Measurements from ENCODE around the gene CC2D1B. TPM values are rescaled to one million over a fixed set of nuclear protein-coding genes. Genes with fewer than 3 reads are reported as not detected.

CC2D1B gene
- total and polyA plus RNA-seq, 4 donors: 7.6 to 36.0 (median 25.1) TPM

DNA sequence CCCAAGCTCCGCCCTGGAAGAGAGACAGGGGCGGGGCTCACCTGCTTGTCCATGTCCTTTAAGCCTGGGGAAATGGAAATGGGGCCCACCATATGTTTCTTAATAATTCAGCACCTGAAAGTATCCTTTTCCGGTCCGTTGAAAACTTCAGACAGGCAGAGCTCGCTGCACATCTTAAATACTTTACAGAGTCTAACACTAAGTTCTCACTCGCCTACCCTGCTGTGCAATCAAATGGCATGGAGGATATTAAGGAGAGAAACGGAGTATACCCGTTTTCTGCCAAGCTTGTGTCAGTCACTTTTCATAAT, 467 bp upstream of the CC2D1B start:
- peak overlapping the region in 1 of 2 donors; percentile 10 for H3K4me3 ChIP-seq (ENCODE audit: low read length in 2 of 2)
- no peak overlapping the region for H3K27ac ChIP-seq (ENCODE audit: low read depth in 1 of 2, low read length in 2 of 2)
- intact Hi-C loops (cut with DNase I): loop anchor here in 1 of 2 donors (2.0 kb wide), 1 partner anchor 38 kb away; the partner anchor contains the start of genes ORC1 and PRPF38A
- no peaks in the 10 kb centered on the region for H3K27me3 ChIP-seq (ENCODE audit: control insufficient read depth in 1 of 2, insufficient read depth in 2 of 2, low read length in 1 of 2)
- no peaks in the 10 kb centered on the region for H3K36me3 ChIP-seq (ENCODE audit: control insufficient read depth in 1 of 2, insufficient read depth in 2 of 2, low read length in 1 of 2)
- no peak for ATAC-seq (ENCODE audit: low FRiP score)
- WGBS, 2 donors: 13 to 16% methylated on average over 8 of the region's 8 CpGs
- H3K4me1 ChIP-seq (ENCODE audit: control insufficient read depth in 1 of 2, insufficient read depth in 2 of 2, low read length in 2 of 2): peaks cover 0 to 4% of the 10 kb centered on the region in 2 donors
- H3K9me3 ChIP-seq (ENCODE audit: control insufficient read depth, low read length): no peaks in the 10 kb centered on the region
- DNase-seq: no peak

DNA sequence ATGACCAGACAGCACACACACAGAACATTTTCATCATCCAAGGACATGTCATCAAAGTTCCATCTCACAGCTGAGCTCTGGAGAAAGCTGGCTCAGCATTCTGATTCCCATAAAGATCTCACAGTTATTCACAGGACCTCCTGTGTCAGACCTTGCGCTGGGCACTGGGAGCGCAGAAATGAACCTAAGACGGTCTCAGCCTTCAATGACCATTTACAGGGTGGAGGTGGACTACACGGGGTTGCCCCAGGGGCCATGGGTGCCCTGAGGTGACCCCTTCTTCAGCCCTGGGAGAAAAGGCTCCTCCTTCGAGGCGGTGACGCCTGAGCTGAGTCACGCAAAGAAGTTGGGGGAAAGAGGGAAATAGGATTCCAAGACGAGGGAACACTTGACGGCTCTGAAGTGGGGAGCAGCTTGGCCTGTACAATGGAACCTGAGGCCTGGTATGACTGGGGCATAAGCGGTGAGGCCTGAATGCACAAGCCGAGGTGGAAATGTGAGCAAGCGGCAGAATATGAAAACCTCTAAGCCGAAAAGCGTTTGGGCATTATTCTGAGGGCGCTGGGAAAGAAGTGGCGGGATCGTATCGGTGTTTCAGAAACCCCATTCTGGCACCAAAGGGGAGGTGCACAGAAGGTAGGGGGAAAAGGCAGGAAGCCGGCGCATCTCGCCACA, 797 bp downstream of the CC2D1B start:
- Histone ChIP-seq H3K9me3 (ENCODE audit: control insufficient read depth, low read length) (no peaks in the 10 kb centered on the region), H3K27me3 (ENCODE audit: control insufficient read depth in 1 of 2, insufficient read depth in 2 of 2, low read length in 1 of 2) (no peaks in the 10 kb centered on the region), H3K36me3 (ENCODE audit: control insufficient read depth in 1 of 2, insufficient read depth in 2 of 2, low read length in 1 of 2) (peaks cover 0 to 7% of the 10 kb centered on the region in 2 donors), H3K4me3 (ENCODE audit: low read length in 2 of 2) (peak overlapping the region; percentile 73 to 83), H3K27ac (ENCODE audit: low read depth in 1 of 2, low read length in 2 of 2) (peak overlapping the region in 1 of 2 donors; percentile 45), H3K4me1 (ENCODE audit: control insufficient read depth in 1 of 2, insufficient read depth in 2 of 2, low read length in 2 of 2) (peaks cover 0 to 4% of the 10 kb centered on the region in 2 donors)
- DNase-seq (peak; percentile 76 to 92), ATAC-seq (ENCODE audit: low FRiP score) (peak; percentile 33)
- WGBS, 2 donors: 6 to 7% methylated on average over 22 of the region's 22 CpGs
- intact Hi-C loops (cut with DNase I): no loop called here

DNA sequence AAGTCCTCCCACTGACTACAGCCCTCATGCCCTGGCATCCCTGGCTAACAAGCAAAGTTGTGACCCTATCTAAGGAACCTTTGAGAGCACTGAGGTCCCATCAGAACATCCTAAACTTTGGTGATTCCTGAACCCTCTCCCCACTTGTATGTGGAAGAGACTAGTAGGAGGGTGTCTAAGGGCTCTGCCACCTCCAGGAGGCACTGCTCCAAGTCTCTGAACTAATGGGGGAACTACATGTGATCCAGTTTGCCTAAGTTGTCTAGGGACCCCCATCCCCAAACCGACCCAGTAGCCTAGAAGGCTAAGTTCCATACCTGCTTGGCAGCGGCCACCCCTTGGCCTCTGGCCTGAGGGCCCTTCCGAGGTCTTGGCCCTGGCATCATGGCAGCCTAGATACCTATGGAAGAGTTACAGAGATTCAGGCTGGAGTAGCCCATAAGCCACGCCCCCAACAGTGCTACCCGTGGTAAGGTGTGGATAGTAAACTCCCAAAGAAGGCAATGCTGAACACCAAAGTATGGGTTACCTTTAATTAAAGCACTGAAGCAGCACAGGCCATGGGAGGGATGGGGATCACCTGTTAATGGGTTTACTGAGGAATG, 1.7 kb downstream of the CC2D1B start:
- intact Hi-C loops (cut with DNase I): no loop called here
- ATAC-seq (ENCODE audit: low FRiP score) (no peak), DNase-seq (no peak)
- peaks cover 5 to 10% of the 10 kb centered on the region in 2 donors for H3K36me3 ChIP-seq (ENCODE audit: control insufficient read depth in 1 of 2, insufficient read depth in 2 of 2, low read length in 1 of 2)
- H3K4me3 ChIP-seq (ENCODE audit: low read length in 2 of 2): no peak overlapping the region
- WGBS, 2 donors: 82 to 83% methylated on average over 5 of the region's 5 CpGs
- H3K9me3 ChIP-seq (ENCODE audit: control insufficient read depth, low read length): no peaks in the 10 kb centered on the region
- H3K27me3 ChIP-seq (ENCODE audit: control insufficient read depth in 1 of 2, insufficient read depth in 2 of 2, low read length in 1 of 2): no peaks in the 10 kb centered on the region
- peaks cover 0 to 4% of the 10 kb centered on the region in 2 donors for H3K4me1 ChIP-seq (ENCODE audit: control insufficient read depth in 1 of 2, insufficient read depth in 2 of 2, low read length in 2 of 2)
- no peak overlapping the region for H3K27ac ChIP-seq (ENCODE audit: low read depth in 1 of 2, low read length in 2 of 2)

DNA sequence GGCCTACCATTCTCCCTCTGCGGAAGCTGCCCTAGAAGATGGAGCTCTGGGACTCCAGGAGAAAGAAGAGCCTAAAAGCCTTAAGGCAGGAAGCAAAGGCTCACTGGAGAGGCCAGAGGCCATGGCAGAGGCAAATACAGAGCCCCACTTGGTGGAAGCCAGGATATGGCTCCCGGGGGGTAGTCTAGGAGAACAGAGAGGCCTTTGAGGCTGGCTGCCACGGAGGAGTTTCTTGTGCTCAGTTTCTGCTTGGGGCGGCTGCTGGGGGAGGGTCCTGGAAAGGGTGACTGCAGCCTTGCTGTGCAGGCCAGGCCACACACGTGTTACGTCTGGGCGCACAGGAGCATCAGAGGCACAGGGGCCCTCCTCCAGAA, 5.4 kb downstream of the CC2D1B start:
- Histone ChIP-seq H3K36me3 (ENCODE audit: control insufficient read depth in 1 of 2, insufficient read depth in 2 of 2, low read length in 1 of 2) (peaks cover 7 to 24% of the 10 kb centered on the region in 2 donors), H3K27ac (ENCODE audit: low read depth in 1 of 2, low read length in 2 of 2) (no peak overlapping the region)
- no peak for ATAC-seq (ENCODE audit: low FRiP score)

DNA sequence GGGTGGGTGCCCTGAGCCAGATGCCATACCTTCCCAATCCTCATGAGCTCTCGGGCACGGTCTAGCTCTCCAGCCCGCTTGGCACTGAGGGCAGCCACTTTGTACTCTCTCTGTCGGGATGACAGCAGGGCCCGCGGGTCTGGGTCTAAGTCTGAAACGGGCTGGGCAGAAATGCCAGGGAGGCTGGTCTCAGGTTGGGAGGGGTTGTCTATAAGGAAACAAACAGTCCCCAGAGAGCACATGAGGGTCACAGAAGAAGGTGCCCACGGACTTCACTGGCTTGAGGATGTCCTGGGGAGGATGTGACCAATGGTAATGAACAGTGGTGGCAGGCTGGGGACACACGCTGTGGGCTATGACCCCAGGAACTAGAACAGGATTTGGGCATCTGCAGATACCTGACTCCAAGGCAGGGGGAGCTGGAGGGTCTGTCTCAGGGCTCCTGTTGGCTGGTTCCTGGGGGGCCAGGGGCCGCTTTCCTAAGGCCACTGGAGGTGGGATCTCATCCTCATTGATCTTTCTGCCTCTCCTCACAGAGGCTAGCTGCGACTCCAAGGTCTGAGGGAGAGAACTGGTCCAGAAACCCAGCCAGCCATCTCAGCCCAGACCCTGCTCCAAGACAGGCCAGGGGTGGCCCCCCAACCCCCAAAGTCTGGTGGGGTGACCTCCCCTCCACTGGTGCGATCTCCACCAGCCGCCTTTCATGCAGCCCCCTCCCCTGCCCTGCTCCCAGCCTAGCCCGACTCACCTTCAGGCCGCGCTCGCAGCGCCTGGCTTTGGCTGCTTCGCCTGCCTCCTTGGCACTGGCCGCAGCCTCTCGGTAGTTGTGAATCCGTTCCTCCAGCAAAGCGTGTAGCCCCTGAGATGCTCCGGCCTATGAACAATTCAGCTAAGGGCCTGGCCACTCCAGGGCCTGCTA, 6.1 kb downstream of the CC2D1B start:
- H3K4me3 ChIP-seq (ENCODE audit: low read length in 2 of 2): no peak overlapping the region
- no peaks in the 10 kb centered on the region for H3K27me3 ChIP-seq (ENCODE audit: control insufficient read depth in 1 of 2, insufficient read depth in 2 of 2, low read length in 1 of 2)
- H3K36me3 ChIP-seq (ENCODE audit: control insufficient read depth in 1 of 2, insufficient read depth in 2 of 2, low read length in 1 of 2): peaks cover 7 to 27% of the 10 kb centered on the region in 2 donors
- WGBS, 2 donors: 91 to 92% methylated on average over 24 of the region's 24 CpGs
- peaks cover 0 to 4% of the 10 kb centered on the region in 2 donors for H3K4me1 ChIP-seq (ENCODE audit: control insufficient read depth in 1 of 2, insufficient read depth in 2 of 2, low read length in 2 of 2)
- no peaks in the 10 kb centered on the region for H3K9me3 ChIP-seq (ENCODE audit: control insufficient read depth, low read length)
- no peak for DNase-seq
- no peak for ATAC-seq (ENCODE audit: low FRiP score)
- H3K27ac ChIP-seq (ENCODE audit: low read depth in 1 of 2, low read length in 2 of 2): no peak overlapping the region
- intact Hi-C loops (cut with DNase I): no loop called here

More for the DNA sequence above, 5.4 kb downstream of the CC2D1B start:
- Histone ChIP-seq H3K4me1 (ENCODE audit: control insufficient read depth in 1 of 2, insufficient read depth in 2 of 2, low read length in 2 of 2) (peaks cover 0 to 4% of the 10 kb centered on the region in 2 donors), H3K27me3 (ENCODE audit: control insufficient read depth in 1 of 2, insufficient read depth in 2 of 2, low read length in 1 of 2) (no peaks in the 10 kb centered on the region), H3K9me3 (ENCODE audit: control insufficient read depth, low read length) (no peaks in the 10 kb centered on the region), H3K4me3 (ENCODE audit: low read length in 2 of 2) (no peak overlapping the region)
- WGBS, 2 donors: 86% methylated on average over 7 of the region's 7 CpGs
- no peak for DNase-seq
- intact Hi-C loops (cut with DNase I): no loop called here

DNA sequence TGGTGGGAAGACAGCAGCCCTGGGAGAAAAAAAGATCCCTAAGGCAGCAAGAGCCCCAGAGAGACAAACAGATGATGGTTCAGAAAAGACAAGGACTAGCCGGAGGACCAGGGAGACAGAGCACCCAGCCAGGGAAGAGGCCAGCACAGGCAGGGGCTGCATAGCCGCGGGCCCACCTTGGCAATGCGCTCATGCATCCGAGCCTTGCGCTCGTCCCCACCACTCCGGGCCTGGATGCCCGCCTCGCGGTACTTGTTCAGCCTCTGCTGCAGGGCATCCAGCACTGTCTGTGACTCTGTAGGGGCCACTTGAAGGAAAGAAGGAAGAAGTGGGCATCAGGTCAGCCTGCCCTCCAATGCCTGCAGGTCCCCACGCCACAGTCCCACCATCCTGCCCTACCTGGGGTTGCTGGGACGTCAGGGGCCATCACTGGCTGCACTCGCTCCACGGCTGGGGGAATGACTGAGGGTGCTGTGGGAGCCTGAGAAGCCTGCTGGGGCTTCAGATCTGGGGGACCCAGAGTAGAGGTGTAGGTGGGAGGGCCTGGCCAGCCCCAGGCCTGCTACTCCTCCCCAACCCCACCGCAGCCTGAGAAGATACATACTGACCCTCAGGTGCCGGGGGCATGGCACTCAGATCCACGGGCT, 7.0 kb downstream of the CC2D1B start:
- DNase-seq: no peak
- no peak for ATAC-seq (ENCODE audit: low FRiP score)
- Histone ChIP-seq H3K4me3 (ENCODE audit: low read length in 2 of 2) (no peak overlapping the region), H3K27me3 (ENCODE audit: control insufficient read depth in 1 of 2, insufficient read depth in 2 of 2, low read length in 1 of 2) (no peaks in the 10 kb centered on the region), H3K27ac (ENCODE audit: low read depth in 1 of 2, low read length in 2 of 2) (no peak overlapping the region), H3K9me3 (ENCODE audit: control insufficient read depth, low read length) (no peaks in the 10 kb centered on the region), H3K4me1 (ENCODE audit: control insufficient read depth in 1 of 2, insufficient read depth in 2 of 2, low read length in 2 of 2) (no peaks in the 10 kb centered on the region), H3K36me3 (ENCODE audit: control insufficient read depth in 1 of 2, insufficient read depth in 2 of 2, low read length in 1 of 2) (peaks cover 7 to 30% of the 10 kb centered on the region in 2 donors)
- WGBS, 2 donors: 93 to 95% methylated on average over 18 of the region's 18 CpGs
- intact Hi-C loops (cut with DNase I): no loop called here

DNA sequence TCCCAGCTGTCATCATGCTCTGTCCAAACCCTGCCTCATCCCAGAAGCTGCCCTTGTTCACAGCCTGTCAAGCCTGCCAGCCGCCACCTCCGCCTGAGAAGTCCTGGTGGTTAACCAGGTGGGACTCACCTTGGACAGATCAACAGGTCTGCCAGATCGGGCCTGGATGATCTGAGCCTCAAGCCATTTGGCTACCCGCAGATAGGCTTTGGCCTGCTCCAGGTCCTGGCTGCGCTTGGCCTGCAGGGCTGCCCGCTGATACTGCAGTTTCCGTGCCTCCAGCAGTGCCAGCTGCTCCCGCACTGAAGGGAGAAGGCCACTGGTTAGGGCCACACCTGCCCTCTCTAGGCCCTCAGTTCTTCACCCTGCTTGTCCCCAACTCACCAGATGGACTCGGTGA, 8.6 kb downstream of the CC2D1B start:
- Histone ChIP-seq H3K27ac (ENCODE audit: low read depth in 1 of 2, low read length in 2 of 2) (no peak overlapping the region), H3K4me1 (ENCODE audit: control insufficient read depth in 1 of 2, insufficient read depth in 2 of 2, low read length in 2 of 2) (no peaks in the 10 kb centered on the region), H3K27me3 (ENCODE audit: control insufficient read depth in 1 of 2, insufficient read depth in 2 of 2, low read length in 1 of 2) (no peaks in the 10 kb centered on the region), H3K4me3 (ENCODE audit: low read length in 2 of 2) (no peak overlapping the region), H3K9me3 (ENCODE audit: control insufficient read depth, low read length) (no peaks in the 10 kb centered on the region), H3K36me3 (ENCODE audit: control insufficient read depth in 1 of 2, insufficient read depth in 2 of 2, low read length in 1 of 2) (peaks cover 10 to 34% of the 10 kb centered on the region in 2 donors)
- no peak for ATAC-seq (ENCODE audit: low FRiP score)
- 93 to 94% methylated on average over 8 to 9 of the region's 9 CpGs for WGBS, 2 donors
- no peak for DNase-seq
- intact Hi-C loops (cut with DNase I): no loop called here

DNA sequence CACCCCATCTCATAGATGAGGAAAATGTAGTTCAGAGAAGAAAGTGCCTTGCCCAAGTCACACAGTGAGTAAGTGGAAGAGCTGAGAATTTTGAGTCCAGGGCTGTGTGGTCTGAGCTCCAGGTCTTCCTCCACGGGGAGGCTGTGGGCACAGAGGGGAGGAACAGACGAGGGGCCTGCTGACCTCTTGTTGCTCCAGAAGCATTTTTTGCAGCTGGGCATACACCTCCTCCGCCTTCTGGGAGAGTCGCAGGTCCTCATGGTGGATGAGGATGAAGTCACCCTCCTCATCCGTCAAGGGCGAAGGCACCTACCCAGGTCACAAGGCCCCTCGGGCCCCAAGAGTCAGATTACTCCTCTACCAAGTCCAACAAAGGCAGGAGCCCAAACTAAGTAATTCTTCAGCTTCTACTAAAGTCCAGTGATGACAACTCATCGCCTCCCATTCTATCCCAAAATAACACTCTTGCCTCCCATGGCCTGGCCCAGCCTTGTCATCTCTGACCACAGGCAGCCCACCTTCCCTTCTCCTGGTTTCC, 9.1 kb downstream of the CC2D1B start:
- H3K36me3 ChIP-seq (ENCODE audit: control insufficient read depth in 1 of 2, insufficient read depth in 2 of 2, low read length in 1 of 2): peaks cover 10 to 34% of the 10 kb centered on the region in 2 donors
- intact Hi-C loops (cut with DNase I): no loop called here
- no peaks in the 10 kb centered on the region for H3K9me3 ChIP-seq (ENCODE audit: control insufficient read depth, low read length)
- DNase-seq: no peak
- H3K4me3 ChIP-seq (ENCODE audit: low read length in 2 of 2): no peak overlapping the region
- WGBS, 2 donors: 85 to 88% methylated on average over 8 of the region's 8 CpGs
- no peak for ATAC-seq (ENCODE audit: low FRiP score)
- H3K4me1 ChIP-seq (ENCODE audit: control insufficient read depth in 1 of 2, insufficient read depth in 2 of 2, low read length in 2 of 2): no peaks in the 10 kb centered on the region
- H3K27me3 ChIP-seq (ENCODE audit: control insufficient read depth in 1 of 2, insufficient read depth in 2 of 2, low read length in 1 of 2): no peaks in the 10 kb centered on the region
- no peak overlapping the region for H3K27ac ChIP-seq (ENCODE audit: low read depth in 1 of 2, low read length in 2 of 2)
